Endodermal cell (in vitro differentiated cells): ENCODE results near the gene PRKAA1. TPM values are rescaled to one million over a fixed set of nuclear protein-coding genes. Genes with fewer than 3 reads are reported as not detected.
A peak's percentile ranks its signal among the peaks of the same experiment; 100 is the strongest.

Experiments
- DNase-seq: peaks from one replicate; pipeline ENCODE4 v3.0.0-alpha.2; 2017
- H3K27ac ChIP-seq: 2 replicates; pipeline ENCODE4 v1.5.1; 2013; ENCODE audit warnings: mild to moderate bottlenecking, low read depth, low read length, moderate library complexity
- H3K27me3 ChIP-seq: 2 replicates; pipeline ENCODE4 v1.6.1; 2013; ENCODE audit warnings: mild to moderate bottlenecking, low read length, moderate library complexity; ENCODE audit not compliant: insufficient read depth, control insufficient read depth, poor library complexity, severe bottlenecking
- H3K36me3 ChIP-seq: 2 replicates; pipeline ENCODE4 v1.7.0; 2013; ENCODE audit warnings: mild to moderate bottlenecking, low read length, moderate library complexity; ENCODE audit not compliant: control insufficient read depth, insufficient read depth
- H3K4me1 ChIP-seq: one replicate; pipeline ENCODE4 v1.7.0; 2013; ENCODE audit warnings: low read length; ENCODE audit not compliant: control insufficient read depth, insufficient read depth
- H3K4me3 ChIP-seq: 2 replicates; pipeline ENCODE4 v1.5.1; 2013; ENCODE audit warnings: mild to moderate bottlenecking, low read length, moderate library complexity
- H3K9ac ChIP-seq: 2 replicates; pipeline ENCODE4 v1.6.1; 2013; ENCODE audit warnings: mild to moderate bottlenecking, low read length, moderate library complexity; ENCODE audit not compliant: poor library complexity, severe bottlenecking; ENCODE audit errors: extremely low read depth
- H3K9me3 ChIP-seq: 2 replicates; pipeline ENCODE4 v1.6.1; 2013; ENCODE audit warnings: mild to moderate bottlenecking, low read length, moderate library complexity; ENCODE audit not compliant: control insufficient read depth
- H3K27ac Mint-ChIP-seq: 2 replicates; pipeline ENCODE4 v1.8.0; 2020; ENCODE audit warnings: mixed read lengths
- H3K27me3 Mint-ChIP-seq: 2 replicates; pipeline ENCODE4 v1.8.0; 2021; ENCODE audit warnings: mild to moderate bottlenecking, mixed read lengths; ENCODE audit not compliant: insufficient read depth
- H3K36me3 Mint-ChIP-seq: 2 replicates; pipeline ENCODE4 v1.8.0; 2020; ENCODE audit warnings: low read depth, mixed read lengths
- H3K4me1 Mint-ChIP-seq: 2 replicates; pipeline ENCODE4 v1.8.0; 2020; ENCODE audit warnings: mixed read lengths
- H3K4me3 Mint-ChIP-seq: 2 replicates; pipeline ENCODE4 v1.8.0; 2020; ENCODE audit warnings: mild to moderate bottlenecking, moderate library complexity, mixed read lengths
- H3K9me3 Mint-ChIP-seq: 2 replicates; pipeline ENCODE4 v1.8.0; 2020; ENCODE audit warnings: mild to moderate bottlenecking, mixed read lengths
- CTCF ChIP-seq: fragments of 200-600 bp; sonication (generic); conservative IDR thresholded peaks from 2 replicates; pipeline ENCODE4 v1.5.0; 2021; ENCODE audit warnings: antibody characterized with exemption, mild to moderate bottlenecking
- WGBS, 2 experiments: methylation state at CpG; one replicate each; pipeline versions ENCODE4 v1.1.5 to v1.1.7; 2013; ENCODE audit warnings: missing lambda C conversion rate in 2 of 2, mixed read lengths in 1 of 2; ENCODE audit not compliant: insufficient coverage in 1 of 2, insufficient read length in 1 of 2; 5-methylcytosine and 5-hydroxymethylcytosine counted together
- total RNA-seq, 2 donors: library from RNA; stranded (reverse); fragmentation: NEBNext Ultra II Directional in 1 of 2; extraction: Animal tissue kit (Norgen Biotek cat#: 25700) in 1 of 2; gene quantifications; 2 replicates in 1 of 2; 3 replicates in 1 of 2; pipeline ENCODE4 v1.2.1, GENCODE V29; 2021

Gene PRKAA1
- total RNA-seq, 2 donors from 2014 or later: 47.7 to 50.4 TPM

GRCh38 chr5:40757400-40757799 is 40.8 kb downstream of the PRKAA1 start:
- Mint-ChIP-seq H3K27ac (no peak overlapping the region), H3K27me3 (no peaks in the 10 kb centered on the region), H3K9me3 (no peaks in the 10 kb centered on the region), H3K4me1 (no peaks in the 10 kb centered on the region), H3K4me3 (no peak overlapping the region), H3K36me3 (peaks cover 37% of the 10 kb centered on the region)
- no peak for DNase-seq
- no peaks in the 10 kb centered on the region for H3K9me3 ChIP-seq
- H3K36me3 ChIP-seq: peaks cover 41% of the 10 kb centered on the region
- H3K4me3 ChIP-seq: no peak overlapping the region
- no peak for TF ChIP-seq CTCF
- H3K27me3 ChIP-seq: no peaks in the 10 kb centered on the region
- H3K9ac ChIP-seq: no peak overlapping the region
- H3K4me1 ChIP-seq: no peaks in the 10 kb centered on the region
- WGBS, 2 experiments: 90 to 100% methylated on average over 2 of the region's 2 CpGs
- H3K27ac ChIP-seq: no peak overlapping the region

- Histone ChIP-seq H3K9ac (peak within 1 kb of the TSS; percentile 97), H3K27me3 (no peaks in the 10 kb centered on the region), H3K36me3 (peaks cover 24% of the 10 kb centered on the region), H3K27ac (peak within 1 kb of the TSS; percentile 93), H3K4me1 (no peaks in the 10 kb centered on the region), H3K9me3 (peaks cover 13% of the 10 kb centered on the region), H3K4me3 (peak within 1 kb of the TSS; percentile 91)
- Mint-ChIP-seq H3K4me3 (no peak within 1 kb of the TSS), H3K36me3 (peaks cover 33% of the 10 kb centered on the region), H3K27me3 (no peaks in the 10 kb centered on the region), H3K9me3 (peaks cover 8% of the 10 kb centered on the region), H3K4me1 (no peaks in the 10 kb centered on the region), H3K27ac (no peak within 1 kb of the TSS)
- WGBS, 2 experiments: 11 to 18% methylated on average over 54 to 80 of the region's 80 CpGs
- peak; percentile 76 for TF ChIP-seq CTCF
- DNase-seq: peak; percentile 99
These were observed 42.5 kb downstream of the PRKAA1 start, which contains the start of gene TTC33 for GRCh38 chr5:40755407-40756365. Gene TTC33 (minus strand): TSS chr5:40755961. CDS start chr5:40747018, 8,943 bp downstream.

GRCh38 chr5:40755093-40755406 is 43.1 kb downstream of the PRKAA1 start:
- peaks cover 33% of the 10 kb centered on the region for H3K36me3 Mint-ChIP-seq
- peak overlapping the region; percentile 97 for H3K9ac ChIP-seq
- no peaks in the 10 kb centered on the region for H3K4me1 ChIP-seq
- peak; percentile 83 for DNase-seq
- peaks cover 8% of the 10 kb centered on the region for H3K9me3 Mint-ChIP-seq
- H3K27ac ChIP-seq: peak overlapping the region; percentile 93
- peaks cover 13% of the 10 kb centered on the region for H3K9me3 ChIP-seq
- H3K36me3 ChIP-seq: peaks cover 17% of the 10 kb centered on the region
- H3K4me3 Mint-ChIP-seq: no peak overlapping the region
- H3K27ac Mint-ChIP-seq: no peak overlapping the region
- WGBS, 2 experiments: 0 to 1% methylated on average over 7 to 11 of the region's 11 CpGs
- H3K27me3 ChIP-seq: no peaks in the 10 kb centered on the region
- peak; percentile 72 for TF ChIP-seq CTCF
- H3K4me1 Mint-ChIP-seq: no peaks in the 10 kb centered on the region
- H3K4me3 ChIP-seq: peak overlapping the region; percentile 91
- no peaks in the 10 kb centered on the region for H3K27me3 Mint-ChIP-seq
